Measurements from ENCODE around the gene ANKRD30A.
"Not testable (repeated sequence)": the region's sequence is repeated elsewhere in the genome, so short reads cannot be mapped to it uniquely, and the experiment has no call there.

Gene ANKRD30A

DNA sequence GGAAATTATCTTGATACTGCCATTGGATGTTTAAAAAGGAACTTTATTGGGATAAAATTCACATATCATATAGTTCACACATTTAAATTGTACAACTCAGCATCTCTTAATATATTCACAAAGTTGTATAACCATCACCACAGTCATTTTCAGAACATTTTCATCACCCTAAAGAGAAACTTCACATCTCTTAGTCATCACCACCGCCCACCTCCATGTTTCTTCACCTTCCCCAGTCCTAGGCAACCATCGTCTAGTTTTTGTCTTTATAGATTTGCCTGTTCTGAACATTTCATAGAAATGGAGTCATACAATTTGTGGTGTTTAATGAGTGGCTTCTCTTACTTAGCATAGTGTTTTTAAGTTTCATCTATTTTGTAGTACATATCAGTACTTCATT, 96.6 kb downstream of the ANKRD30A start:
- no peak for DNase-seq
- no peaks in the 10 kb centered on the region for H3K4me1 Mint-ChIP-seq (ENCODE audit: low read depth)
- no peak overlapping the region for H3K27ac Mint-ChIP-seq
- H3K4me3 Mint-ChIP-seq = no peak overlapping the region
- H3K36me3 Mint-ChIP-seq (ENCODE audit: low read depth) = no peaks in the 10 kb centered on the region
- H3K9me3 Mint-ChIP-seq = peaks cover 7% of the 10 kb centered on the region
- no peaks in the 10 kb centered on the region for H3K27me3 Mint-ChIP-seq

DNA sequence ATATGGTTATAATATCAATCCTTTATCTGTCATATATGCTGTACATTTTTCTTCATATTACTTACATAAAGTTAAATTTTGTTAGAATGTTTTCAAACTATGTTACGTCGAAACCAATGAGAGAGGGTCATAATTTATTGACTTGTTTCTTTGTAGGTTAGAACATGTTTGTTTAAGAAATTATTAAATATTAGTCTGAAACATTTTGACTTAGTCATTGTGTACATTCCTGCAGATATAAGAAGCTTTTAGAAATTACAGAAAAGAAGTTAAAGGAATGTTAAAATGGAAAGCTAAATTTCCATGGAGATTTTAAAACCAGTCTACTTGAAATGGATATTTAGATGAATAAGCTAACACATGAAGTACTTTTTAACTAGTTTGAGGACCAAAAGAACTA, 99.8 kb downstream of the ANKRD30A start:
- Mint-ChIP-seq H3K36me3 (ENCODE audit: low read depth) (no peaks in the 10 kb centered on the region), H3K27me3 (no peaks in the 10 kb centered on the region), H3K4me3 (no peak overlapping the region), H3K9me3 (peaks cover 7% of the 10 kb centered on the region), H3K4me1 (ENCODE audit: low read depth) (no peaks in the 10 kb centered on the region), H3K27ac (no peak overlapping the region)
- DNase-seq = no peak

DNA sequence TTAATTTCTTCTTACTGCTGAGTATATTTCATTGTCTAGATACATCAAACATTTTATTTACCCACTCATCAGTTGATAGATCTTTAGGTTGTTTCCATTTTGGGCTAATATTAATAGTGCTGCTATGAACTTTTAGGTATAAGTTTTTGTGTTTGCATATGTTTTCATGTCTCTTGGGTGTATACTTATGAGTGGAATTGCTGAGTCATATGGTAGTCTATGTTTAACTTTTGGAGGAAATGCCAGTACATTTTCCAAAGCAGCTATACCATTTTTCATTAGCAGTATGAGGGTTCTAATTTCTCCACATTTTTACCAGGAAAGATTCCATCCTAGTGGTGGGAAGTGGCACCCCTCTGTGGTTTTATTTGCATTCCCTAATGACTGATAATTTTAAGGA, 101.1 kb downstream of the ANKRD30A start:
- peaks cover 5% of the 10 kb centered on the region for H3K9me3 Mint-ChIP-seq
- H3K27ac Mint-ChIP-seq = no peak overlapping the region
- no peak overlapping the region for H3K4me3 Mint-ChIP-seq
- no peaks in the 10 kb centered on the region for H3K27me3 Mint-ChIP-seq
- H3K36me3 Mint-ChIP-seq (ENCODE audit: low read depth) = no peaks in the 10 kb centered on the region
- H3K4me1 Mint-ChIP-seq (ENCODE audit: low read depth) = no peaks in the 10 kb centered on the region
- DNase-seq = no peak

DNA sequence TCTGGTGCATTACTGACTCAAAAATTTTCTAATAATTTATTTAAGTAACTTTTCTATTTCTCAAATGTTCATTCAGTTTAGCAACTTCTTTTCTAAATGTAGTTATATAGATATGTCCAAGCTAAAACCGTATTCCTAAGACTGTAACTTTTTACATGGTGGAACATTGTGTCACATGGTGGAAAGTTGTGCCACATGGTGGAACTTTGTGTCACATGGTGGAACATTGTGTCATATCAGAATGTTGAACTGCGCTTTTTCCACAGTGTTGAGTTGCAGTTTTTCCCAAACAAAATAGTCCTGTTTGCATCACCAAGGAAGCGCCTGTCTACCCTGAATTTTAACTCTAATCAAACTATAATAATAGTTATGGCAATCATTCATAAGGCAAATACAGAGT, 109.3 kb downstream of the ANKRD30A start:
- Mint-ChIP-seq H3K36me3 (ENCODE audit: low read depth) (no peaks in the 10 kb centered on the region), H3K9me3 (peaks cover 18% of the 10 kb centered on the region), H3K4me3 (no peak overlapping the region), H3K27ac (no peak overlapping the region), H3K27me3 (no peaks in the 10 kb centered on the region), H3K4me1 (ENCODE audit: low read depth) (no peaks in the 10 kb centered on the region)
- no peak for DNase-seq

DNA sequence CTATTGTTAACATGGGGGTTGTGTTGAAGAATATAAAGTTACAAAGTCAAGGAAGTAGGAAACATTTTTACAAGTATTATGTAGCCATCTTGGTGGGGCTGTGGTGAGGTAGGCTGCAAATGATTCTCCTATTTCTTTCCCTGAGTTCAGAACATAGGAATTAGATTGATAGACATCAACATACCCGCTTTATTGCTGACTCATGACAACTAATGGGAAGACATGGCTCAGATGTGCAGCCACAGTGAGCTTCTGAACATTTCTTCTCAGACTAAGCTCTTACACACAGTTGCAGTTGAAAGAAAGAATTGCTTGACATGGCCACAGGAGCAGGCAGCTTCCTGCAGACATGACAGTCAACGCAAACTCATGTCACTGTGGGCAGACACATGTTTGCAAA, 110.7 kb downstream of the ANKRD30A start:
- Mint-ChIP-seq H3K27me3 (no peaks in the 10 kb centered on the region), H3K27ac (no peak overlapping the region), H3K4me3 (no peak overlapping the region), H3K4me1 (ENCODE audit: low read depth) (no peaks in the 10 kb centered on the region), H3K36me3 (ENCODE audit: low read depth) (no peaks in the 10 kb centered on the region), H3K9me3 (peaks cover 18% of the 10 kb centered on the region)
- no peak for DNase-seq

DNA sequence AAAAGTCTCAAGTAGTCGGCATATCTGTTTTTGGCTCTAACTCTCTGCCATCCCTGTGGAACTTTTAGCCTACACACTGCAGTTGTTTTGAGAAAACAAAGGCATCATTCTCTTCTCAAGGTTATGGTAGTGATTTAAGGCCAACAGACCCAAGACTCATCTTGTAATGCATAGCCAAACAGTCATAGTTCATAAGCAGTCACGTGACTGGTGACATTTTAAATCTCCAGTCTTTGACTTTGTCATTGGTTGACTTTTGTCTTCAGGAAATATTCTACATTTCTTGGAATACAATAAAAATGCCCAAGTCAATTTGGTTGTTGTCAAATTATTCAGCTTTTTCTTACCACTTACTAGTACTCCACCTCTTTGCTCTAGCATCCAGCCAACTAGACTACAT, 114.8 kb downstream of the ANKRD30A start:
- H3K4me1 Mint-ChIP-seq (ENCODE audit: low read depth) = no peaks in the 10 kb centered on the region
- no peak overlapping the region for H3K27ac Mint-ChIP-seq
- H3K27me3 Mint-ChIP-seq = no peaks in the 10 kb centered on the region
- peaks cover 15% of the 10 kb centered on the region for H3K9me3 Mint-ChIP-seq
- no peaks in the 10 kb centered on the region for H3K36me3 Mint-ChIP-seq (ENCODE audit: low read depth)
- DNase-seq = no peak
- no peak overlapping the region for H3K4me3 Mint-ChIP-seq

DNA sequence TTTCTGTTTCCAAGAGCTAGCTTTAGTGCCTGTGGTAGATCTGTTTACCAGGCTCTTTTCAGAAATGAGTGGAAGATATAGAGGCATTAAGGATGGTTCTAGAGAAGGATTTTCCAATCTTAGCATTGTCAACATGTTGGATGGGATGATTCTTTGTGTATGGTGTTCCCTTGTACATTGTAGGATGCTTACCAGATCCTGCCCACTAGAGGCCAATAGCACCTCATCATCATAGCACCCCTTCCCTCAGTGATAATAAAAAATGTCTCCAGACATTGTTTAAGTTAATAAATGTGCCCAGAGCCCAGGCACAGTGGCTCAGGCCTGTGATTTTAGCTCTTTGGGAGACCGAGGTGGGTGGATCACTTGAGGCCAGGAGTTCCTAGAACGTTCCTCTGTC, 121.2 kb downstream of the ANKRD30A start:
- Mint-ChIP-seq H3K4me1 (ENCODE audit: low read depth) (no peaks in the 10 kb centered on the region), H3K4me3 (no peak overlapping the region), H3K9me3 (peaks cover 12% of the 10 kb centered on the region), H3K27me3 (no peaks in the 10 kb centered on the region), H3K36me3 (ENCODE audit: low read depth) (no peaks in the 10 kb centered on the region), H3K27ac (no peak overlapping the region)
- DNase-seq = no peak

DNA sequence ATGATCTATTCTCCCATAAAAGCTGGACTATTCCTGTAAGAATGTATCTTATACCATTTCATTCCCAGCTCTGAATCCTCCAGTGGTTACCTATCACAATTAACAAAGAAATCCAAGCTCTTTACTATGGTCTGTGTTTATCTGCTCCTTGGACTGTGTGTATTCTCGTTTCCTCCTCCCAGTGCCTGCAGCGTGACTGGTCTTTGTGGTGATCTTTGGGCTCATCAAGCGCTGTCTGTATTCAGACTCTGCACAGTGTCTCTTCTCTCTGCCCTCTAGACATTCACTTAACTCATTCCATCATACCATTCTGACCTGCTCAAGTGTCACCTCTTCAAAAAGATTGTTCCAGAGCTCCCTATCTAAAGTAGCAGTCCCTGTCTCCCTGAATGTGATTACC, 130.4 kb downstream of the ANKRD30A start:
- not testable (repeated sequence) for H3K4me1 Mint-ChIP-seq (ENCODE audit: low read depth); H3K4me3 Mint-ChIP-seq; H3K27me3 Mint-ChIP-seq

DNA sequence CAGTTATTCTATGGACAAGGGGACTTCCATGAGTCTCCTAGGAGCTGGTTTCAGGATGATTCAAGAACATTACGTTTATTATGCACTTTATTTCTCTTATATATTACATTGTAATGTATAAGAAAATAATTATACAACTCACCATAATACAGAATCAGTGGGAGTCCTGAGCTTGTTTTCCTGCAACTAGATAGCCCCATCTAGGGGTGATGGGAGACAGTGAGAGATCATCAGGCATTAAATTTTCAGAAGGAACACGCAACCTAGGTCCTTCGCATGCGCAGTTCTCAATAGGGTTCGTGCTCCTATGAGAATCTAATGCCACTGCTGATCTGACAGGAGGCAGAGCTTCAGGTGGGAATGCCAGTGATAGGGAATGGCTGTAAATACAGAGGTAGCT, 137.9 kb downstream of the ANKRD30A start:
- no peak for DNase-seq
- Mint-ChIP-seq H3K4me1 (ENCODE audit: low read depth) (no peaks in the 10 kb centered on the region), H3K36me3 (ENCODE audit: low read depth) (no peaks in the 10 kb centered on the region), H3K4me3 (no peak overlapping the region), H3K27me3 (no peaks in the 10 kb centered on the region), H3K27ac (no peak overlapping the region), H3K9me3 (peaks cover 12% of the 10 kb centered on the region)

More for the DNA sequence above, 130.4 kb downstream of the ANKRD30A start:
- H3K9me3 Mint-ChIP-seq = peaks cover 16% of the 10 kb centered on the region
- H3K36me3 Mint-ChIP-seq (ENCODE audit: low read depth); H3K27ac Mint-ChIP-seq; DNase-seq: not testable (repeated sequence)

DNA sequence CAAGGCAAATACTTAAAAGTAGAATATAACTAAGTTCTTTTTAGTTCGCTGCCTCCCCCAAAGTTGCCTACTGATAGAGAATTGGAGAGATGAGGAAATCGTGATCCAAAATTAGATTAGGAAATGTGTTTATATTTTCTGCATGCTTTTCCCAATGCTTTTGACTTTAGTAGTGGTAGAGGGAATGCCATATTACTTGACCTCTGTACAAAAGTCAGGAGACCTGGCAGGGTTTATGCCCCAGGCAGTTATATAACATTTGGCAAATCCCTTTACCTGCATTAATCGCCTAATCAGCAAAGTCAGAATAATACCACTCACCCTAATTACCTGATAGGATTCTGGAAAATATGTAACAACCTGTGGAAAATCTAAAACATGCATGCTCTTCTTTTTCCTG, 142.9 kb downstream of the ANKRD30A start:
- H3K4me1 Mint-ChIP-seq (ENCODE audit: low read depth) = no peaks in the 10 kb centered on the region
- H3K36me3 Mint-ChIP-seq (ENCODE audit: low read depth) = no peaks in the 10 kb centered on the region
- no peaks in the 10 kb centered on the region for H3K27me3 Mint-ChIP-seq
- DNase-seq = no peak
- H3K4me3 Mint-ChIP-seq = no peak overlapping the region
- H3K9me3 Mint-ChIP-seq = peaks cover 18% of the 10 kb centered on the region
- no peak overlapping the region for H3K27ac Mint-ChIP-seq

DNA sequence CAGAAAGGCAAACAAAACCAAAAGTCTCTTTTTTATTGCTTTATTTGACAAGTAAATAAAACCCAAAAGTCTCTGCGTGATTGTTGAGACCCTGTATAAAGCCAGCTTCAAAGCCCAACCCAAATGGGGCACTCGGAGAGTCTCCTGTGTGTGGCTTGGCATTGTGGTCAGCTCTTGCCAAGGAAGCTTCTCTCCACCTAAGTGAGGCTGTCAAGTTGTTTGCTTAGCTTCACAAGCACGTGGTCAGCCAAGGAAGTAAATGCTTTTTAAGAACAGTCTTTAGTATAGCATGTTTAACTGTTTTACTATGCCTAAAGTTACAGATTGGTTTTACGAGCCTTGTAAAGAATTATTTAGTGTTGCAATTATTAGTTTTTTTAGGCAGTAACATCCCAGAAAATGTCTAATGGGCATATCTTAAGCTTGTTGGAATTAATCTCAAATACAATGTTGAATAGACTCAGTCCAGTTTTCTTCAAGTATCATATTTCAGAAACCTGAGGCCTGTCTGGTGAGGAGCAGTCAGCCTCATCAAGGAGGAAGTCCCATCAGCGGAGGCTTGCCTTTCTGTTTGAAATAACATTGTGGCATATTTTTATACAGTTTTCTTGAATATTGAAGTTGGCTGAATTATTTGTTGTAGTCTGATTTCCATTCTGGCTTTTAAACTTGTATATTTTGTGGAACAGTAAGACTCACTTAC, 144.3 kb downstream of the ANKRD30A start:
- Mint-ChIP-seq H3K4me1 (ENCODE audit: low read depth) (no peaks in the 10 kb centered on the region), H3K9me3 (peaks cover 18% of the 10 kb centered on the region), H3K27me3 (no peaks in the 10 kb centered on the region), H3K36me3 (ENCODE audit: low read depth) (no peaks in the 10 kb centered on the region), H3K27ac (no peak overlapping the region), H3K4me3 (no peak overlapping the region)
- DNase-seq = no peak

DNA sequence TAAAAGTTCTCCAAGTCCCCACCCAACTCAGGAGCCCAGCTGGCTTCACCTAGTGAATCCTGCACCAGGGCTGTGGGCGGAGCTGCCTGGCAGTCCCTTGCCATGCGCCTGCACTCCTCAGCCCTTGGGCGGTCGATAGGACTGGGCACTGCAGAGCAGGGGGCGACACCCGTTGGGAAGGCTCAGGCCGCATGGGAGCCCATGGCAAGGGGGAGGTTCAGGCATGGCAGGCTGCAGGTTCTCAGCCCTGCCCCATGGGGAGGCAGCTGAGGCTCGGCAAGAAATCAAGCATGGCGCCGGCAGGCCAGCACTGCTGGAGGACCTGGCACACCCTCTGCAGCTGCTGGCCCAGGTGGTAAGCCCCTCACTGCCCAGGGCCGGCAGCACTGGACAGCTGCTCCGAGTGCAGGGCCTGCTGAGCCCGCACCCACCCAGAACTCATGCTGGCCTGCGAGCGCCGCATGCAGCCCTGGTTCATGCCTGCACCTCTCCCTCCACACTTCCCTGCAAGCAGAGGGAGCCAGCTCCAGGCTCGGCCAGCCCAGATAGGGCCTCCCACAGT, 149.9 kb downstream of the ANKRD30A start:
- Mint-ChIP-seq H3K4me3 (no peak overlapping the region), H3K27me3 (no peaks in the 10 kb centered on the region), H3K9me3 (peaks cover 21% of the 10 kb centered on the region), H3K27ac (no peak overlapping the region), H3K4me1 (ENCODE audit: low read depth) (no peaks in the 10 kb centered on the region), H3K36me3 (ENCODE audit: low read depth) (no peaks in the 10 kb centered on the region)
- DNase-seq = no peak

DNA sequence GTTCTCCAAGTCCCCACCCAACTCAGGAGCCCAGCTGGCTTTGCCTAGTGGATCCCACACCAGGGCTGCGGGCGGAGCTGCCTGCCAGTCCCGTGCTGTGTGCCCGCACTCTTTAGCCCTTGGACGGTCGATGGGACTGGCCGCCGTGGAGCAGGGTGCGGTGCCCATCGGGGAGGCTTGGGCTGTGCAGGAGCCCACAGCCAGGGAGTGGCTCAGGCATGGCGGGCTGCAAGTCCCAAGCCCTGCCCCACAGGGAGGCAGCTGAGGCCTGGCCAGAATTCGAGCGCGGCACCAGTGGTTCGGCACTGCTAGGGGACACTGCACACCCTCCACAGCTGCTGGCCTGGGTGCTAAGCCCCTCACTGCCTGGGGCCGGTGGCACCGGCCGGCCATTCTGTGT, 159.7 kb downstream of the ANKRD30A start:
- no peak overlapping the region for H3K27ac Mint-ChIP-seq
- no peaks in the 10 kb centered on the region for H3K36me3 Mint-ChIP-seq (ENCODE audit: low read depth)
- no peak for DNase-seq
- no peaks in the 10 kb centered on the region for H3K4me1 Mint-ChIP-seq (ENCODE audit: low read depth)
- H3K4me3 Mint-ChIP-seq = no peak overlapping the region
- H3K27me3 Mint-ChIP-seq = no peaks in the 10 kb centered on the region
- H3K9me3 Mint-ChIP-seq = peaks cover 23% of the 10 kb centered on the region

DNA sequence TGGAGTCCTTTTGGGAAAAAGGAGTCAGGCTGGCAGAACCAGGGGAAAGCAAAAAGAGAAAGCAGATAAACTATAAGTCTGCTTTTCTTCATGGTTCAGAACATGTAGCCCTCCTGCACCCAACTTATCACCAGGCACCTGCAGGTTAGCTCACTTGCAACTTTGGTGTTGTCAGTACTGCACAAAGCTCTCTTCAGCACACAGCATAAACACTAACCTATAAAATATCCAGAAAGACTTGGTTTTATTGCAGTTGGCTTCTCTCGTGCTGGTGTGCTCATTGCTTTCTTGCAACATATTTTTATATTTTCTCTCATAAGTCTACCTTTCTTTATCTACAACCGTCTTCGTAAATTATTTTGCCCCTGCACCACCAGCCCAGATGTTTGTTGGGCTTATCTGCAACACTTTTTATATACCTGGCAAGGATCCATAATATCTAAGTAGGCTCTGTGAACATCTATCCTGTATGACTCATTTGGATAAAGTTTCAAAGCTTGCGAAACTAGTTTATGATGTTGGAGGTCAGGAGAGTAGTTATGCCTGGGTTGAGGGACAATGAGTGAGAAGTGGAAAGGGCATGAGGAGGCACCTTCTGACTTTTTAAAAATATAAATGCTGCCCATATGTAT, 164.6 kb downstream of the ANKRD30A start:
- Mint-ChIP-seq H3K36me3 (ENCODE audit: low read depth) (no peaks in the 10 kb centered on the region), H3K4me1 (ENCODE audit: low read depth) (no peaks in the 10 kb centered on the region), H3K27ac (no peak overlapping the region), H3K9me3 (peaks cover 32% of the 10 kb centered on the region), H3K27me3 (no peaks in the 10 kb centered on the region), H3K4me3 (no peak overlapping the region)
- no peak for DNase-seq

DNA sequence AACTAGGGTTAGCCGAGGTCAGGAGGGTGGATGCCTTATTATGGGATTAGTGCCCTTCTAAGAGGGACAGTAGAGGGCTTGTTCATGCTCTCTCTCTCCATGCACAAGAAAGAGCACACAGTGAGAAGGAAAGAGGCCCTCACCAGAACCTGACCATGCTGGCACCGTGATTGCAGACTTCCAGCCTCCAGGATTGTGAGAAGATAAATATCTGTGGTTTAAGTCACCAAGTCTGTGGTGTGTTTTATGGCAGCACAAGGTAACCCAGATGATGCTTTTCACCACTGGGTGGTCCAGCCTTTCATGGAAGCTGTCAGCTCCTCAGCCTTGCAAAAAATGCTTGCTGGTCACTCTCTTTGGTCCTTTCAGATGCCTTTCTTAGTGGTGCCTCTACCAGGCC, 175.9 kb downstream of the ANKRD30A start:
- DNase-seq = no peak
- Mint-ChIP-seq H3K36me3 (ENCODE audit: low read depth) (no peaks in the 10 kb centered on the region), H3K27ac (no peak overlapping the region), H3K27me3 (no peaks in the 10 kb centered on the region), H3K4me1 (ENCODE audit: low read depth) (no peaks in the 10 kb centered on the region), H3K4me3 (no peak overlapping the region), H3K9me3 (peaks cover 8% of the 10 kb centered on the region)
